ENCODE data around the gene SKOR1. TPM values are rescaled to one million over a fixed set of nuclear protein-coding genes. Genes with fewer than 3 reads are reported as not detected.

Gene SKOR1
- total RNA-seq, 1 donor from 2014 or later, result 0.22 TPM

DNA sequence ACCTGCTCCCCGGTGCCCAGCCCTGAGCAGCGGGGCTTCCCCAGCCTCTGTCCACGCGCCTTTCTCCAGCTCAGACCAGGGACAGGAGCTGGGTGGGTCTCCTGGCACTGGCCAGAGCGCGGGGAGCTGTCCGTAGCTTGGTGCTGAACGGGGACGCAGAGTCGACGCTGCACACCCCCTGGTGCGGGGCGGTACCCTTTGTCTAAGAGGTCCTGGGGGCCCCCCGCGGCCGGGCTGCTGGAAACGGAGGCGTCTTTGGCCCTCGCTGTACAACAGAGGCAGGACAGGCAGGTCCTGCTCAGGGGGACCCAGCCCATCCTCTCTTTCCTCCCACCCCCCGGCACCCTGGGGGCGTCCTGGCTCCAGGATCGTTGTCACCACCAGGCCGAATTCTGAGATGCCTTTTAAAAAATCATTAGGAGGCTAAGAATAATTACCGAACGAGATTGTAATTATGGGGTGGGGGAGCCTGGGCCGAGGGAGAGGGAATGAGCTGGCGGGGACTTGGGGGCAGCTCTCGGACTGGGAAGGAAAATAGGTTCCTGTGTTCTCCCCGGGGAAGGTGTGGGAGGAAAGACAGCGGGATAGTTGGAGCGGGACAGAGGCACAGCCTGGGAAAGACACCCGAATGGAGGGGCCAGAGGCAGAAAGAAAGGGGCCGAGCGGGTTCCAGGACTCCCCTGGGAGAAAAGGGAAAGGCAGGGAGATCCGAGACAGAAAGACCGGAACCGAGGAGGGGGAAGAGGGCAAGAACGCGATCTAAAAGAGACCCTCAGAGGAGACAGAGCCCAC is 4.1 kb upstream of the SKOR1 start:
- H3K4me1 ChIP-seq, result peaks cover 52% of the 10 kb centered on the region
- H3K27ac ChIP-seq (replicated peaks), result no peak overlapping the region
- intact Hi-C loops (cut with micrococcal nuclease), result no loop called here
- H3K36me3 ChIP-seq, result peaks cover under 1% of the 10 kb centered on the region
- TF ChIP-seq, protein P1, sequence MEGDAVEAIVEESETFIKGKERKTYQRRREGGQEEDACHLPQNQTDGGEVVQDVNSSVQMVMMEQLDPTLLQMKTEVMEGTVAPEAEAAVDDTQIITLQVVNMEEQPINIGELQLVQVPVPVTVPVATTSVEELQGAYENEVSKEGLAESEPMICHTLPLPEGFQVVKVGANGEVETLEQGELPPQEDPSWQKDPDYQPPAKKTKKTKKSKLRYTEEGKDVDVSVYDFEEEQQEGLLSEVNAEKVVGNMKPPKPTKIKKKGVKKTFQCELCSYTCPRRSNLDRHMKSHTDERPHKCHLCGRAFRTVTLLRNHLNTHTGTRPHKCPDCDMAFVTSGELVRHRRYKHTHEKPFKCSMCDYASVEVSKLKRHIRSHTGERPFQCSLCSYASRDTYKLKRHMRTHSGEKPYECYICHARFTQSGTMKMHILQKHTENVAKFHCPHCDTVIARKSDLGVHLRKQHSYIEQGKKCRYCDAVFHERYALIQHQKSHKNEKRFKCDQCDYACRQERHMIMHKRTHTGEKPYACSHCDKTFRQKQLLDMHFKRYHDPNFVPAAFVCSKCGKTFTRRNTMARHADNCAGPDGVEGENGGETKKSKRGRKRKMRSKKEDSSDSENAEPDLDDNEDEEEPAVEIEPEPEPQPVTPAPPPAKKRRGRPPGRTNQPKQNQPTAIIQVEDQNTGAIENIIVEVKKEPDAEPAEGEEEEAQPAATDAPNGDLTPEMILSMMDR (IDR thresholded peaks at IDR 0.05; ENCODE audit: borderline replicate concordance), result no peak
- no peak overlapping the region for H3K4me3 ChIP-seq
- peaks cover 8% of the 10 kb centered on the region for H3K9me3 ChIP-seq (replicated peaks)
- peaks cover 100% of the 10 kb centered on the region for H3K27me3 ChIP-seq (ENCODE audit: low read depth)
- DNase-seq, result peak; percentile 53

DNA sequence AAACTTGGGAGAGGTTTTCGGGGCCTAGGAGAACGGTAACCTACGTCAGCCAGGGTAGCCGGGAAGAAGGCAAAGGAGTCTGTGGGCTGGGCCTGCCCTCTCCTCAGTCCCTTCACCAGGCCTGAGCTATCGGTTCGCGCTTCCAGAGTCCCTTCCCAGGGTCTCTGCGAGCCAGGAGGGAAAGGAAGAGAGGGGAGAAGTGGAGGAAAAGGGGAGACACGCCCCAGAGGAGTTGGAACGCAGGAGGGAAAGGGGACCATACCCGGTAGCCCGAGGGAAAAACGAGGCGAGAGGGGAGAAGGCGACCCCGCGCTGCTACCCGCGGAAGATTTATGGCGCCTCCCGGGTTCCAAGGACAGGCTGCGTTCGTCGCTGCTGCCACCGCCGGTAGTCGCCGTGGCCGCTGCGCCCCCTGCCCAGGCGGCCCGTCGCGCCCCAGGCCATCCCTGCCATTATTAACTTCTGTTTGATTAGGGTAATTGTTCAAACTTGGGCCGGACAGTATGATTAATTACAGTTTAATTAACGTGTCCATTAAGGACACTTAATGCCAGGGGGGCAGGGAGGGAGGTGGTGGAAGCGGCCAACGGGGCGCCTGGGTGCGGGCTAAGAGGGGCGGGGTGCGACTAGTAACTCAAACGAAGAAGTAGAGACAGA is 3.4 kb upstream of the SKOR1 start:
- no peak for DNase-seq
- Histone ChIP-seq H3K27ac (replicated peaks) (no peak overlapping the region), H3K4me3 (no peak overlapping the region), H3K36me3 (no peaks in the 10 kb centered on the region), H3K9me3 (replicated peaks) (peaks cover under 1% of the 10 kb centered on the region), H3K4me1 (peaks cover 60% of the 10 kb centered on the region), H3K27me3 (ENCODE audit: low read depth) (peaks cover 100% of the 10 kb centered on the region)
- TF ChIP-seq, protein P1 (IDR thresholded peaks at IDR 0.05; ENCODE audit: borderline replicate concordance), result no peak
- intact Hi-C loops (cut with micrococcal nuclease), result no loop called here

DNA sequence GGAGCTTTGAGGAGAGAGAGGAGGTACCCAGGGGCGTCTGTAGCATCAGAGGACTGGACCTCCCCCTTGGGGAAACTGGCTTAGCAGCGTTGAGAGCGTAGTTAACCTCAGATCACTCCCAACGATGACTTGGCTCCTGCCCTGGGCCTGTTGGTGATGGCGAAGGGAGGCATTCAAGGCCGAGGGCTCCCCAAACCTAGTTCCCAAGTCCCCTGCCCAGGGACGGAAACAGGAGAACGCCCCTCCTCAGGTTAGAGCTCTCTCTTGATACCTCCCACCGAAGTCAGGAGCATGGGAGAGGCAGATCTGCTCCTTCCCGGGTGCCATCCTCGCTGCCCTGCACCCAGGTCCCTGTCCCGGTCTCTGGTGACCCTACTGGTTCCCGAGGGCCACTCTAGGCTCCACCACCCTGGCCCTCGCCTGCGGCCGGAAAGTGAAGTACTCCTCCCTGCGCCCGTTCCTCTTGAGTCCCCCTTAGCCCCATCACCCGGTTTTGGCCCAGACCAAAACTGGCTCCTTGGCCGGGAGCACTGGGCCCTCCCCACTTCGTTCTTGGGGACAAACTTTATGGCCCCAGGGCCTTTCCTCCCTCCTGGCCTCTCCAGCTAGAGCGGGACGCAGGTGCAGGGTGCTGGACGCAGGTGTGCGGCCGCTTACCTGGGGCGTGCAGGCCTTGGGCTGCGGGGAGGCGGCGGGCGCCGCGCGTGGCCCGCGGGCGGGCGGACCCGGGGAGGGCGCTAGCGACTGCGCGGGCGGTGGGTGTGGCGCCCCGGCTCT is 2.6 kb upstream of the SKOR1 start:
- no peak for DNase-seq
- Histone ChIP-seq H3K9me3 (replicated peaks) (no peaks in the 10 kb centered on the region), H3K4me1 (peaks cover 68% of the 10 kb centered on the region), H3K27me3 (ENCODE audit: low read depth) (peaks cover 100% of the 10 kb centered on the region), H3K4me3 (peak overlapping the region; percentile 43), H3K36me3 (no peaks in the 10 kb centered on the region), H3K27ac (replicated peaks) (no peak overlapping the region)
- TF ChIP-seq, protein P1 (IDR thresholded peaks at IDR 0.05; ENCODE audit: borderline replicate concordance), result no peak
- intact Hi-C loops (cut with micrococcal nuclease), result no loop called here

DNA sequence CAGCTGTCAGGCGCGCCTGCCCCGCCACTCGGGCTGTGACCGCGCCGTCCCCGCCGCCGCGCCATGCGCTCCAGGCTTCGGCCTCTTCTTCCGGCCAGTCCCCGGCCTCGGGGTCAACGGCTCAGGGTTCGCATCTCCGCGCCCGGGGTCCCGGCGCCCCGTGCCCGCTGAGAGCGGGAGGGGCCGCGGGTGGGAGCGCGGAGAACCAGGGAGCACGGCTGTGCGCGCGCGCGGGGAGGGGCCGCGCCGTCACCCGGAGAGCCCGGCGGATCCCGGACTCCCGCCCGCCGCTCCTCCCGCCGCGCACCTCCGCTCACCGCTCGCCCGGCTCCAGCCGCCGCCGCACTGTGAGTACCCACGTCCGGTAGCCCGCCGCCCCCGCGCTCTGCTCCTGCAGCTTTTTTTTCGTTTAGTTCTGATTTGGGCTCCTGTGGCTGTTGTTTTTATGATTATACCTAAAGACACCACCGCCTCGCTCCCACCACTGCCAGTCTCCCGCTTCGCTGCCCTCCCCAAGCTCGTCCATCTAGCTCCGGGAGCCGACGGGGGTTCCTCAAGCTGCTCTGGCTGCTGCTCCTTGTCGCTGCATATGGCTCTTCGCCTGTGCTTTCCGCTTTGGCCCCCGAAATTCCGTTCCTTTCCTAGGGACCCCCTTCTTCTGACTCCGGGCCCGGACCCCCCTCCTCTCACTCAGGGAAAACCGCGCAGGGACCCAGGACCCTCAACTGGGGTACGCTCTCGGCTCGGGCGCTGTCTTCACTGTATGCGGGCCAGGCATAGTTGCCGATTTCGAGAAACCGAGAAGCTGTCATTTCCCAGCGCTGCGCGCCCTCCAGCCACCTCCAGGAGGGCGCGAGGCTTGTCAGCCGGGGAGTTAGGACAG is 1.8 kb upstream of the SKOR1 start:
- peaks cover 76% of the 10 kb centered on the region for H3K4me1 ChIP-seq
- no peak for DNase-seq
- no peaks in the 10 kb centered on the region for H3K36me3 ChIP-seq
- intact Hi-C loops (cut with micrococcal nuclease), result no loop called here
- peak overlapping the region; percentile 43 for H3K4me3 ChIP-seq
- H3K27ac ChIP-seq (replicated peaks), result no peak overlapping the region
- peaks cover 100% of the 10 kb centered on the region for H3K27me3 ChIP-seq (ENCODE audit: low read depth)
- no peaks in the 10 kb centered on the region for H3K9me3 ChIP-seq (replicated peaks)
- TF ChIP-seq, protein P1 (IDR thresholded peaks at IDR 0.05; ENCODE audit: borderline replicate concordance), result no peak

Data from left ventricle myocardium inferior (tissue), 1 donor.